ENCODE data around the gene WASF3.

WASF3 gene

DNA sequence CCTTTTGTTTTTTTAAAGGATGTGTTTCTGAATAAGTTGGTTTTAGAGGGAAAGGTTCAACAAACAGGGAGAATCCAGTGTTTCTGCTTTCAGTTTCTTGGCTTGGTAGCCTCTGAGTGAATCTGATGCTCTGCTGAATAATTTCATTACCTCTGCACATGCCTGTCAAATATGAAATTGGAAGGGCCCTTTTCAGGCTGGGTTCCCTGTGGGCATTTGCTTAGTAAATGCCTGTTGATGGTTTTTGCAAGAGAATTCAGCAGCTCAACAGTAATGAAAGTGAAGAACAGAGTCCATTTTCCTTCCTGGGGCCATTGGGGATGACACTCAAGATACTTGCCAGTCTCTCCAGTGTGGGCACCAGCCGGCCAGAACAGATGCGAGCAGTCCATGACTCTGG is 128.8 kb downstream of the WASF3 start:
- Mint-ChIP-seq H3K4me3 (no peak overlapping the region), H3K4me1 (peaks cover 1% of the 10 kb centered on the region), H3K27me3 (ENCODE audit: low read depth) (no peaks in the 10 kb centered on the region), H3K27ac (no peak overlapping the region), H3K36me3 (ENCODE audit: low read depth) (peaks cover 84% of the 10 kb centered on the region), H3K9me3 (peaks cover 19% of the 10 kb centered on the region)
- TF ChIP-seq, protein P1, sequence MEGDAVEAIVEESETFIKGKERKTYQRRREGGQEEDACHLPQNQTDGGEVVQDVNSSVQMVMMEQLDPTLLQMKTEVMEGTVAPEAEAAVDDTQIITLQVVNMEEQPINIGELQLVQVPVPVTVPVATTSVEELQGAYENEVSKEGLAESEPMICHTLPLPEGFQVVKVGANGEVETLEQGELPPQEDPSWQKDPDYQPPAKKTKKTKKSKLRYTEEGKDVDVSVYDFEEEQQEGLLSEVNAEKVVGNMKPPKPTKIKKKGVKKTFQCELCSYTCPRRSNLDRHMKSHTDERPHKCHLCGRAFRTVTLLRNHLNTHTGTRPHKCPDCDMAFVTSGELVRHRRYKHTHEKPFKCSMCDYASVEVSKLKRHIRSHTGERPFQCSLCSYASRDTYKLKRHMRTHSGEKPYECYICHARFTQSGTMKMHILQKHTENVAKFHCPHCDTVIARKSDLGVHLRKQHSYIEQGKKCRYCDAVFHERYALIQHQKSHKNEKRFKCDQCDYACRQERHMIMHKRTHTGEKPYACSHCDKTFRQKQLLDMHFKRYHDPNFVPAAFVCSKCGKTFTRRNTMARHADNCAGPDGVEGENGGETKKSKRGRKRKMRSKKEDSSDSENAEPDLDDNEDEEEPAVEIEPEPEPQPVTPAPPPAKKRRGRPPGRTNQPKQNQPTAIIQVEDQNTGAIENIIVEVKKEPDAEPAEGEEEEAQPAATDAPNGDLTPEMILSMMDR (IDR thresholded peaks at IDR 0.05; ENCODE audit: unreplicated experiment in 3 of 3), result no peak

DNA sequence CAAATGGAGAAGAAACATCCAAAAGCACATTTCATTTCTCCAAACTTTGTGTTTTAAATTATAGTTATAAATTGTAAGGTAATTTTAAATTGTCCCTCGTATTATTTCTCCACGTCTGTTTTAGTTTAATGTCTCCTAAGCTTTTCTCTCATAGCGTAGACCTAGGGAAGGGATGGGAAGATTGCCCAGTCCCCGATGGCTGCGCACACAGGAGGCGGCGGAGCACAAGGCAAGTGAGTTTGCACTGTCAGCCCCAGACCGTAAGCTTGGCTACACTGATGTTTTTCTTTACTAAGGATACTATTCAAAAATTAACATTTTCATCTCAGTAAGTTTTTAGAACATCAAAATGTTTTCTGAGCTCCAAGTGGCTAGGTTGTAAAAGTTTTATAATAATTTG is 130.8 kb downstream of the WASF3 start:
- no peaks in the 10 kb centered on the region for H3K4me1 Mint-ChIP-seq
- TF ChIP-seq, protein P1 (IDR thresholded peaks at IDR 0.05; ENCODE audit: unreplicated experiment in 3 of 3), result no peak

DNA sequence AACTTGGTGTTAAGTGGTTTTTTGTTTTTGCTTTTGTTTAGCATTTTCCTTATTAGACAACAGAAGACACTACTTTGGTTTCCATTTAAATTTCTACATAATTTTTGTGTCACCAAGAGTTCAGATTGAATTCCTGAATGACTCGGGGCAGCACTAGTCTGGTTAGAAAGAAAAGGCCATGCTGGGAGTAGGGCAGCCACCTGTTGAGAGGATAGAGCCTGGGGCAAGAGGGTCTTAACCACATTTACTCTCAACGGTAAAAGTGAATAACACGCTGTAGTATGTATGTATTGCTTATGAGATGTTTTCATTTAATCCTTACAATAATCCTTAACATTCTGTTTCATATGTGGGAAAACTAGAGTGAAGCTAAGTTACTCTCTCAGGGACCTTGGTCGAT is 131.5 kb downstream of the WASF3 start:
- no peak overlapping the region for H3K4me3 Mint-ChIP-seq
- H3K27ac Mint-ChIP-seq, result no peak overlapping the region
- H3K9me3 Mint-ChIP-seq, result peaks cover 24% of the 10 kb centered on the region
- H3K27me3 Mint-ChIP-seq (ENCODE audit: low read depth), result peaks cover 4% of the 10 kb centered on the region
- no peaks in the 10 kb centered on the region for H3K4me1 Mint-ChIP-seq
- H3K36me3 Mint-ChIP-seq (ENCODE audit: low read depth), result peaks cover 80% of the 10 kb centered on the region
- TF ChIP-seq, protein P1 (IDR thresholded peaks at IDR 0.05; ENCODE audit: unreplicated experiment in 3 of 3), result no peak

More for the DNA sequence above, 130.8 kb downstream of the WASF3 start:
- H3K4me3 Mint-ChIP-seq, result no peak overlapping the region
- H3K36me3 Mint-ChIP-seq (ENCODE audit: low read depth), result peaks cover 80% of the 10 kb centered on the region
- no peak overlapping the region for H3K27ac Mint-ChIP-seq
- peaks cover 24% of the 10 kb centered on the region for H3K9me3 Mint-ChIP-seq
- no peaks in the 10 kb centered on the region for H3K27me3 Mint-ChIP-seq (ENCODE audit: low read depth)

DNA sequence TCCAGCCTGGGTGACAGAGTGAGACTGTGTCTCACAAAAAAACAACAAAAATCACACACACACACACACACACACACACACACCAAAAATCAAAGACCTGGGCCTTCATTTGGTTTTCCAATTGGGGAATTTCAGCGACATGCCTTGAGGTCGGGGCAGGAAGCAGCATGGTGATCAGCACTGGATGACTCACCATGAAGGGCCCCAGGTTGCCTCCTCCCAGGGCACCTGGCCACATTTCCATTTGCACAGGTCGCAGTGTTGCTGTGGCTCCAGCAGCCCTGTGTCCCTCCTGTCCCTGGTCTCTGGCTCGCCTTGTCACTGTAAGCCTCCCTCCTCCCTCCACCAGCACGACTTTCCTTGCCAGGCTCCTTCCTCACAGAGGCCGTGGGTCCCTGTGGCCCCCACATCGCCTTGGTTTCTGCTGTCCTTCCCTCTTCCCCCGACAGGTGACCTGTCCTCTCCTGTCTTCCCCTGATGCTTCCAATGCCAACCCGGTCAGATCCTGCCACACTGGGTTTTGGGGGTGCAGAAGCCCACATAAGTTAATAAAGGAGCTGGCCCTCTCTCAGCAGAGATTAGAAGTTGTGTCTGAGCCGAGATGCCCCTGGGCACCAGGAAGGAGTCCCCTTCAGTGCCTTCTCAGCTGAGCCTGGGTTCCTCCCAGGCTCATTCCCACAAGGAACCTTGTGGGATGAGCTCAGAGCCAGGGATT is 136.4 kb downstream of the WASF3 start:
- Mint-ChIP-seq H3K27me3 (ENCODE audit: low read depth) (peaks cover 14% of the 10 kb centered on the region), H3K27ac (no peak overlapping the region), H3K9me3 (peaks cover 24% of the 10 kb centered on the region), H3K4me3 (no peak overlapping the region), H3K36me3 (ENCODE audit: low read depth) (peaks cover 45% of the 10 kb centered on the region), H3K4me1 (peaks cover 9% of the 10 kb centered on the region)
- TF ChIP-seq, protein P1 (IDR thresholded peaks at IDR 0.05; ENCODE audit: unreplicated experiment in 3 of 3), result no peak

DNA sequence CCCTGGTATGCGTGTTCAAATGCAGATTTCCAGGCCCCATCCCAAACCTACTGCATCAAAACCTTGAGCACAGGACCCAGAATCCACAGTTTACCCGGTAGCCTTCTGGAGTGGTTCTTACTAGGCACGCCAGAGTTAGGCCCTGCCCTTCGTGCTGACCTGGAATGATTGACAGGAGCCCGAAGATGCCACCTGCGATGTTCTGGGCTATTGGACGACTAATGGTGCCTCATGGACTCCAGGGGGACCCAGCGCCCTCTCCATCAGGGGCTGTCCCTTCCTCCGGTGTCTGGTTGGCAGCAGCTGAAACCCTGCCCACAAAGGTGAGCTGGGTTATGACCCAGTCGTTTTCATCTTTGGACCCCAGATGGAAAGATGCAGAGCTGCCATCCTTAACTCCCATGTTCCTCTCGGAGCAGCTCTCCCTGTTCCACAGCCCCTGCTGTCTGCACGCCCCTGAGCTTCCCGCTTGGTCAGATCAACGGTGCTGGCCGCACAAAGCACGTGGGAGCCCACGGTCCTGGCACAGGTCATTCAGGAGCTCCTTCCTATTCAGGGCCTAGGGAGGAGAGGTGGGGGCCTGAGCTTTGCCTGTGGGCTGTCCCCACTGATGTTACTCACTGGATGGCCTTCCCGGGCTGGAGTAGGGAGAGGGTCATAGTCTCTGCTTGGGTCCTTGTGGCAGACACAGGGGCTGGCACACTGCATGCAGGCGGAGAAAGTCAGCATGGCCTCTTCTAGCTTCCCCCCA is 137.3 kb downstream of the WASF3 start:
- peaks cover 16% of the 10 kb centered on the region for H3K9me3 Mint-ChIP-seq
- no peak overlapping the region for H3K27ac Mint-ChIP-seq
- H3K27me3 Mint-ChIP-seq (ENCODE audit: low read depth), result peaks cover 14% of the 10 kb centered on the region
- H3K4me3 Mint-ChIP-seq, result no peak overlapping the region
- peaks cover 37% of the 10 kb centered on the region for H3K36me3 Mint-ChIP-seq (ENCODE audit: low read depth)
- TF ChIP-seq, protein P1 (IDR thresholded peaks at IDR 0.05; ENCODE audit: unreplicated experiment in 3 of 3), result no peak
- peaks cover 9% of the 10 kb centered on the region for H3K4me1 Mint-ChIP-seq

Measured in nephron (organoid).